ENCODE results near the gene CNTNAP2. TPM values are rescaled to one million over a fixed set of nuclear protein-coding genes. Genes with fewer than 3 reads are reported as not detected.

CNTNAP2 gene
- total and polyA plus RNA-seq, 2 experiments from 2014 or later = not detected

DNA sequence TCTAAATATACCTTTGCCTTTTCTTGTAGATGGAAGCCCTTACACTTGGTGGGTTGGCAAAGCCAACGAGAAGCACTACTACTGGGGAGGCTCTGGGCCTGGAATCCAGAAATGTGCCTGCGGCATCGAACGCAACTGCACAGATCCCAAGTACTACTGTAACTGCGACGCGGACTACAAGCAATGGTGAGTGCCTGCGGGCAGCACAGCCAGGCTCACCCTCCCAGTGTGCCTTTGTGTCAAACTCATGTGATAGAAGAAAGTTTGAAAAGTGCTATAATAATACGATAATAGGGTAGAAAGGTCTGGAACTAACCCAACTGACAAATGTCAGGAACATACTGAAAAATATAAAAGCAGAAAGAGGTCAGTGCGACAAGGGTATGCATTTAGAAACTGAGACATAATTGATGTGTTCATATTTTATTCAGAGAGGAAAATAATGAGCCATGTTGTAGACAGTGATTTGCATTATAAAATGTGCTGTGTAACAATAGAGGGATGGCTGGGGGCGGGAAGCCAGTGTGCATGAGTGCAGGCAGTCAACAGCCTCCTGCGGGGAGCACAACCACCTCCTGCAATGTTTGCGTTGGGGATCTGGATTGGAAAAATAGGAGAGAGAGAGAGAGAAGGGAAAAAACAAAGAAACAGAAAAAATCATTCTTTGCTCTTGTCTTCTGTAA lies 1787.1 kb downstream of the CNTNAP2 start:
- Histone ChIP-seq H3K4me2 (ENCODE audit: unreplicated experiment) (no peak overlapping the region), H3F3A (ENCODE audit: insufficient read depth) (no peaks in the 10 kb centered on the region), H2AFZ (no peak overlapping the region), H3K27ac (no peak overlapping the region), H3K27me3 (replicated peaks; ENCODE audit: insufficient read depth) (no peaks in the 10 kb centered on the region), H4K20me1 (ENCODE audit: insufficient read depth) (no peaks in the 10 kb centered on the region), H3K9me2 (ENCODE audit: insufficient read depth) (no peaks in the 10 kb centered on the region), H3K36me3 (ENCODE audit: low read depth) (no peaks in the 10 kb centered on the region), H3K4me3 (no peak overlapping the region), H3K9me3 (ENCODE audit: low read depth) (no peaks in the 10 kb centered on the region), H3K4me1 (ENCODE audit: insufficient read depth) (no peaks in the 10 kb centered on the region), H3K79me2 (ENCODE audit: insufficient read depth) (no peaks in the 10 kb centered on the region), H3K9ac (no peak overlapping the region)
- DNase-seq = no peak
- TF ChIP-seq EZH2phosphoT487 (IDR thresholded peaks at IDR 0.05; ENCODE audit: insufficient read depth, low read depth) = no peak
- no peak for TF ChIP-seq EZH2 (IDR thresholded peaks at IDR 0.05; ENCODE audit: insufficient read depth, poor library complexity, severe bottlenecking)
- in situ Hi-C loops (cut with MboI) = no loop called here
- WGBS, 2 experiments (ENCODE audit: low coverage in 1 of 2, low lambda C conversion rate in 2 of 2, missing lambda C conversion rate in 2 of 2) = 41 to 44% methylated on average over 13 of the region's 13 CpGs

GRCh38 chr7:147904219-147904576 lies 1787.6 kb downstream of the CNTNAP2 start:
- Histone ChIP-seq H2AFZ (no peak overlapping the region), H3K9ac (no peak overlapping the region), H4K20me1 (ENCODE audit: insufficient read depth) (no peaks in the 10 kb centered on the region), H3K27ac (no peak overlapping the region), H3K4me2 (ENCODE audit: unreplicated experiment) (no peak overlapping the region), H3K27me3 (replicated peaks; ENCODE audit: insufficient read depth) (no peaks in the 10 kb centered on the region), H3K4me3 (no peak overlapping the region), H3K4me1 (ENCODE audit: insufficient read depth) (no peaks in the 10 kb centered on the region), H3K79me2 (ENCODE audit: insufficient read depth) (no peaks in the 10 kb centered on the region), H3K9me3 (ENCODE audit: low read depth) (no peaks in the 10 kb centered on the region), H3K36me3 (ENCODE audit: low read depth) (no peaks in the 10 kb centered on the region), H3K9me2 (ENCODE audit: insufficient read depth) (no peaks in the 10 kb centered on the region), H3F3A (ENCODE audit: insufficient read depth) (no peaks in the 10 kb centered on the region)
- TF ChIP-seq EZH2phosphoT487 (IDR thresholded peaks at IDR 0.05; ENCODE audit: insufficient read depth, low read depth) (no peak), EZH2 (IDR thresholded peaks at IDR 0.05; ENCODE audit: insufficient read depth, poor library complexity, severe bottlenecking) (no peak)
- in situ Hi-C loops (cut with MboI) = no loop called here
- 12 to 15% methylated on average over 3 of the region's 3 CpGs for WGBS, 2 experiments (ENCODE audit: low coverage in 1 of 2, low lambda C conversion rate in 2 of 2, missing lambda C conversion rate in 2 of 2)
- DNase-seq = no peak

- in situ Hi-C loops (cut with MboI) = no loop called here
- H2AFZ ChIP-seq = no peak overlapping the region
Measured at GRCh38 chr7:147909431-147910148, 1793.0 kb downstream of the CNTNAP2 start.

DNA sequence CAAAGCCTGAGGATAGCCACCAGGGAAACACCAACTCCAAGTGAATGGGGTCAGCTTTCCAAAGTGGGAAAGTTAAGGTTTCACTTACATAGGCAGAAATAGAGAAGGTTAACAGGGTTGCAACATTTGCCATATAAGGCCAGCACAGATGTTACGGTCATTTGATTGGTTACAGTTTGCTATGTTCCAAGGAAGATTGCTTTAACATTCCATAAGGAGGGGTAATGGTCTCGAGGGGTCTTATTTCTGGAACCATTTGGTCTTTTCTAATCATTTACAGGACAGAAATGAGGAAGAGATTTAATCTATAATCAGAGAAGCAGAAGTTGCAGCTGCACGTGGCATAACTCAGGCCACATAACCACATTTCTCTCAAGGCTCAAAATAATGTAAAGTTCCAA lies 1794.6 kb downstream of the CNTNAP2 start:
- WGBS, 2 experiments (ENCODE audit: low coverage in 1 of 2, low lambda C conversion rate in 2 of 2, missing lambda C conversion rate in 2 of 2) = 3 to 5% methylated on average over 3 of the region's 3 CpGs
- no peaks in the 10 kb centered on the region for H3K79me2 ChIP-seq (ENCODE audit: insufficient read depth)
- no peak overlapping the region for H3K4me3 ChIP-seq
- no peaks in the 10 kb centered on the region for H3K36me3 ChIP-seq (ENCODE audit: low read depth)
- H3K4me1 ChIP-seq (ENCODE audit: insufficient read depth) = no peaks in the 10 kb centered on the region
- TF ChIP-seq EZH2phosphoT487 (IDR thresholded peaks at IDR 0.05; ENCODE audit: insufficient read depth, low read depth) (no peak), EZH2 (IDR thresholded peaks at IDR 0.05; ENCODE audit: insufficient read depth, poor library complexity, severe bottlenecking) (no peak)
- H3K4me2 ChIP-seq (ENCODE audit: unreplicated experiment) = no peak overlapping the region
- in situ Hi-C loops (cut with MboI) = no loop called here
- H3K27ac ChIP-seq = no peak overlapping the region
- H3K9me2 ChIP-seq (ENCODE audit: insufficient read depth) = no peaks in the 10 kb centered on the region
- no peaks in the 10 kb centered on the region for H3F3A ChIP-seq (ENCODE audit: insufficient read depth)
- no peaks in the 10 kb centered on the region for H3K9me3 ChIP-seq (ENCODE audit: low read depth)
- no peak for DNase-seq
- no peaks in the 10 kb centered on the region for H4K20me1 ChIP-seq (ENCODE audit: insufficient read depth)
- H2AFZ ChIP-seq = no peak overlapping the region
- no peaks in the 10 kb centered on the region for H3K27me3 ChIP-seq (replicated peaks; ENCODE audit: insufficient read depth)
- no peak overlapping the region for H3K9ac ChIP-seq

More at GRCh38 chr7:147909431-147910148, 1793.0 kb downstream of the CNTNAP2 start:
- Histone ChIP-seq H3K36me3 (ENCODE audit: low read depth) (no peaks in the 10 kb centered on the region), H3K4me1 (ENCODE audit: insufficient read depth) (no peaks in the 10 kb centered on the region), H3K9me2 (ENCODE audit: insufficient read depth) (no peaks in the 10 kb centered on the region), H3K79me2 (ENCODE audit: insufficient read depth) (no peaks in the 10 kb centered on the region), H3F3A (ENCODE audit: insufficient read depth) (no peaks in the 10 kb centered on the region), H4K20me1 (ENCODE audit: insufficient read depth) (no peaks in the 10 kb centered on the region), H3K27me3 (replicated peaks; ENCODE audit: insufficient read depth) (no peaks in the 10 kb centered on the region), H3K27ac (no peak overlapping the region), H3K4me2 (ENCODE audit: unreplicated experiment) (no peak overlapping the region), H3K4me3 (no peak overlapping the region), H3K9ac (no peak overlapping the region), H3K9me3 (ENCODE audit: low read depth) (no peaks in the 10 kb centered on the region)
- TF ChIP-seq EZH2phosphoT487 (IDR thresholded peaks at IDR 0.05; ENCODE audit: insufficient read depth, low read depth) (no peak), EZH2 (IDR thresholded peaks at IDR 0.05; ENCODE audit: insufficient read depth, poor library complexity, severe bottlenecking) (no peak)
- DNase-seq = no peak
- 19 to 20% methylated on average over 10 of the region's 10 CpGs for WGBS, 2 experiments (ENCODE audit: low coverage in 1 of 2, low lambda C conversion rate in 2 of 2, missing lambda C conversion rate in 2 of 2)

Measured in GM23248 (cell line).